ENCODE data around the gene PRELID3B. TPM values are rescaled to one million over a fixed set of nuclear protein-coding genes. Genes with fewer than 3 reads are reported as not detected.
A peak's percentile ranks its signal among the peaks of the same experiment; 100 is the strongest.

PRELID3B gene
- total RNA-seq, 1 donor from 2014 or later = 45.2 TPM

DNA sequence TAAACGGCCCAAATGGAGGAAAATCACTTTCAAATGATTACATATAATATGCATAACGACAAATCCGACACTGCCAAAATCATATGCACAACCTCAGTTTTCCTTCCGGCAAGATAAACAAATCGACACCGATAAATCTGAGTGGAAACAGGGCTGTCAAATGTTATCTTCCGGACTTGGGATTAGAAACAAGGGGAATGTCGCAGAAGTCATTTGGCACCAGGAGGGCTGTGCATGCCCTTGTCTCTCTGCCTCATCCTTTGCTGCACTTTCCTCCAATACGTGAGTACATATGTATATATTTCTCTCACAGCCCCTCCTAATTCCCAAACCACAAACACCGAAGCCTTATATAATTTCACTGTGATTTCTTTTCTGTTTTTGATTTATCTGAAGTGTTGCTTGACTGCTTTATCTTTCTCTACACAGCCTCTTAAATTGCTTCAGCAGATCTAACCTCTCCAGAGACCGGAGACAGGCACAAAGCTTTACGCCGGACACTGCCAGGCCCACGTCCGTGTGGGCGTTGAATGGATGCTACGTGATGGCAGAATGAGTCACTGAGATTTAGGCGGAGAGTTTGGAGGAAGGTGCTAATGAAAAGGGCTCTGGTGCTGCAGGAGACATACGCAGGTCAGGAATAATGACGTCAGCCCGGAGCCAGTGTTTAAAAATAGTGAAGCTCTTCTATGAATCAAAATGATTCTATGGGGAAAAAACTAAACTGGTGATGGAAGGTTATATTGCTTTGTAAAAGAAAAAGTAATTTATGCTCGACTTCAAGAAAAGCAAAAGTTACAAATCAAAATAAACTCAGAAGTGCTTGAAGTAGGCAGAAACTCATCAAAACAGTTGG is 21.0 kb upstream of the PRELID3B start:
- H3K4me1 Mint-ChIP-seq = peaks cover 12% of the 10 kb centered on the region
- H3K27ac Mint-ChIP-seq = peak overlapping the region; percentile 7
- H3K36me3 Mint-ChIP-seq = no peaks in the 10 kb centered on the region
- H3K9me3 Mint-ChIP-seq = no peaks in the 10 kb centered on the region
- no peak for DNase-seq (ENCODE audit: low spot score in 2 of 2, unreplicated experiment in 2 of 2)
- TF ChIP-seq, protein P1, sequence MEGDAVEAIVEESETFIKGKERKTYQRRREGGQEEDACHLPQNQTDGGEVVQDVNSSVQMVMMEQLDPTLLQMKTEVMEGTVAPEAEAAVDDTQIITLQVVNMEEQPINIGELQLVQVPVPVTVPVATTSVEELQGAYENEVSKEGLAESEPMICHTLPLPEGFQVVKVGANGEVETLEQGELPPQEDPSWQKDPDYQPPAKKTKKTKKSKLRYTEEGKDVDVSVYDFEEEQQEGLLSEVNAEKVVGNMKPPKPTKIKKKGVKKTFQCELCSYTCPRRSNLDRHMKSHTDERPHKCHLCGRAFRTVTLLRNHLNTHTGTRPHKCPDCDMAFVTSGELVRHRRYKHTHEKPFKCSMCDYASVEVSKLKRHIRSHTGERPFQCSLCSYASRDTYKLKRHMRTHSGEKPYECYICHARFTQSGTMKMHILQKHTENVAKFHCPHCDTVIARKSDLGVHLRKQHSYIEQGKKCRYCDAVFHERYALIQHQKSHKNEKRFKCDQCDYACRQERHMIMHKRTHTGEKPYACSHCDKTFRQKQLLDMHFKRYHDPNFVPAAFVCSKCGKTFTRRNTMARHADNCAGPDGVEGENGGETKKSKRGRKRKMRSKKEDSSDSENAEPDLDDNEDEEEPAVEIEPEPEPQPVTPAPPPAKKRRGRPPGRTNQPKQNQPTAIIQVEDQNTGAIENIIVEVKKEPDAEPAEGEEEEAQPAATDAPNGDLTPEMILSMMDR (IDR thresholded peaks at IDR 0.05; ENCODE audit: unreplicated experiment) = no peak
- H3K27me3 Mint-ChIP-seq (ENCODE audit: low read depth) = no peaks in the 10 kb centered on the region
- peak overlapping the region; percentile 42 for H3K4me3 Mint-ChIP-seq

DNA sequence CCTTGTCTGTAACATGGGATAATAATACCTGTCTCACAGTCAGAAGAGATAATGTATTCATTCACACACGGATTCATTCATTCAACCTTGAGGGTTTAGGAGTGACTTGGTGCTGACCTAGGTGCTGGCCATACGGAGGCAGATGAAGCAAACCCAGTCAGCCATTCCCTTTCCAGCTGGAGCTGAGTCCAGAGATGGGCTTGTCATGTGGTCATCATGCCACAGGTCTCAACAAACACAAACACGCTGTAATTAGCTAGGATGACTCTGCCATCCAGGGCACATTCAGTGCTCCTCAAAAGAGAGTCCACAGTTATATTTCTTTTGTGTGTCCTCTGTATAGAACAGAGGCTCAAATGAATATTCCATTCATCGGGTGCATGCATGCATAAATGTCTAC is 19.5 kb upstream of the PRELID3B start:
- TF ChIP-seq, protein P1 (IDR thresholded peaks at IDR 0.05; ENCODE audit: unreplicated experiment) = no peak
- DNase-seq (ENCODE audit: low spot score in 2 of 2, unreplicated experiment in 2 of 2) = no peak
- Mint-ChIP-seq H3K36me3 (no peaks in the 10 kb centered on the region), H3K9me3 (no peaks in the 10 kb centered on the region), H3K4me3 (no peak overlapping the region), H3K27ac (no peak overlapping the region), H3K4me1 (peaks cover 12% of the 10 kb centered on the region), H3K27me3 (ENCODE audit: low read depth) (no peaks in the 10 kb centered on the region)

DNA sequence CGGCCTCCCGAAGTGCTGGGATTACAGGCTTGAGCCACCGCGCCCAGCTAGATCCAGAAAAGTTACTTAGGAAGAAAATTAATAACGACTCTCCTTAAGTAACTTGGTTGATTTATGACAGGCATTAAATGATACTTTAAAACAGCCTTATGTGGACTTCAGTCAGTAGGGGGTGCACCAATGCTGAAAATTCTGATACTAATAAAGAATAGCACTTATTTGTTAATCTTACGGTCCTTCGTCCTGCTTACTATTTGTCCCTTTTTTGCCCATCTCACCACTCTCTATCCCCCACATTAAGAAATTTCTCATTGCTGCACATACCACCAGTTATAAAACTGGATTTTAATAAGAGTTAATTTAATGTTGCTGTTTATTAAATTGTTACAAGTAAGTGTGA is 12.7 kb upstream of the PRELID3B start:
- Mint-ChIP-seq H3K4me3 (no peak overlapping the region), H3K36me3 (no peaks in the 10 kb centered on the region), H3K4me1 (peaks cover 2% of the 10 kb centered on the region), H3K27me3 (ENCODE audit: low read depth) (peaks cover 11% of the 10 kb centered on the region), H3K27ac (no peak overlapping the region), H3K9me3 (peaks cover 5% of the 10 kb centered on the region)
- TF ChIP-seq, protein P1 (IDR thresholded peaks at IDR 0.05; ENCODE audit: unreplicated experiment) = no peak
- DNase-seq (ENCODE audit: low spot score in 2 of 2, unreplicated experiment in 2 of 2) = no peak

DNA sequence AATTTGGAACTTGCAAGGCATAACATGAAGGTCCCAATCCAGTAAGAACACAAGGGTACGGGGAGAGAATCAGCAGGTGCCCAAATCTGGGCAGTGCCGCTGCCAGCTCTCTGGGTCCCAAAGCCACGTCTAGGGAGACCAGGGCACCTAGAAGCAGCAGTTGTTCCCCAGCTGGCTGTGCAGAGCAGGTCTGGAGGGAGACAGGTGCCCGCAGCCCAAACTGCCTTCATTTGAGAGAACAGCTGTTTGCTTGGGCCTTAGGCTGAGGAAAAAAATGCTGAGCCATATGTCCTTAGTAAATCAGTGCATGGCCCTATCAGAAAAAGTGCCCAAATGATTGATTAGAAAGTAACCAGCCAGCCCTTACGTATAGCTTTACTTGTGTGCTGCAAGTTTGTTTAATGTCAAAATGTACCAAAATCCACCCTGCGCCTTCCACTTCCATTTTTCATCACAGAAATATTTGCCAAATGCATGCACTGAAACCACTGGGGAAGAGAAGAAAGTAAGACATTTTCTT is 9.1 kb upstream of the PRELID3B start:
- TF ChIP-seq, protein P1 (IDR thresholded peaks at IDR 0.05; ENCODE audit: unreplicated experiment) = no peak
- H3K4me3 Mint-ChIP-seq = no peak overlapping the region
- DNase-seq (ENCODE audit: low spot score in 2 of 2, unreplicated experiment in 2 of 2) = no peak
- no peaks in the 10 kb centered on the region for H3K36me3 Mint-ChIP-seq
- peaks cover 2% of the 10 kb centered on the region for H3K4me1 Mint-ChIP-seq
- no peak overlapping the region for H3K27ac Mint-ChIP-seq
- peaks cover 5% of the 10 kb centered on the region for H3K9me3 Mint-ChIP-seq
- H3K27me3 Mint-ChIP-seq (ENCODE audit: low read depth) = peaks cover 18% of the 10 kb centered on the region

DNA sequence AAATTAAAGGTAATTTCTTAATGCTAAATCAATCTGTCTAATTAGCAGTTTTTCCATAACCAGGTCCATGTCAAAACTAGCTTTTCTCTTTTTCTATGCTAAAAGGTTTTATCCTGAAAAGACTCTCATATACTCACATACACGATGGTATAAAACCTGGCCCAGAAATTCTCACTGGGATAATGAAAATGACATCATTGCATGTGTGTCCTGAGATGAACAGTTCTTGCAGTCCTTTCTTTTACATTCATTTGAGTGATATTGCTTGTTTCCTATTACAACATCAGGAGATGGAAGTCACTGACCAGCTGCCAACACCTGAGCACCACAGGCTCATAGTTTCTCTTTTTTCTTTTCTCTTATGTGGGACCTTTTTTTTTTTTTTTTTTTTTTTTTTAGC is 7.9 kb upstream of the PRELID3B start:
- DNase-seq (ENCODE audit: low spot score in 2 of 2, unreplicated experiment in 2 of 2) = no peak
- no peak overlapping the region for H3K4me3 Mint-ChIP-seq
- peaks cover 18% of the 10 kb centered on the region for H3K27me3 Mint-ChIP-seq (ENCODE audit: low read depth)

More for the DNA sequence above, 7.9 kb upstream of the PRELID3B start:
- H3K9me3 Mint-ChIP-seq = no peaks in the 10 kb centered on the region
- peaks cover 2% of the 10 kb centered on the region for H3K4me1 Mint-ChIP-seq
- TF ChIP-seq, protein P1 (IDR thresholded peaks at IDR 0.05; ENCODE audit: unreplicated experiment) = no peak
- no peak overlapping the region for H3K27ac Mint-ChIP-seq
- H3K36me3 Mint-ChIP-seq = no peaks in the 10 kb centered on the region
